HepG2 (cell line): ENCODE data around the gene STAMBPL1. TPM values are rescaled to one million over a fixed set of nuclear protein-coding genes. Genes with fewer than 3 reads are reported as not detected.

Experiments
- ELK4 ChIP-seq: sonication (generic); formaldehyde crosslinking; IDR thresholded peaks from 2 replicates; pipeline ENCODE4 v1.9.0; 2021; ENCODE audit warnings: missing genetic modification reagents, borderline replicate concordance
- FOSL2 ChIP-seq: sonication (generic); formaldehyde crosslinking; IDR thresholded peaks from 2 replicates; pipeline ENCODE4 v1.4.0; 2020; ENCODE audit warnings: missing genetic modification reagents
- HMGXB3 ChIP-seq: sonication (generic); formaldehyde crosslinking; IDR thresholded peaks from 2 replicates; pipeline ENCODE4 v1.4.0; 2020; ENCODE audit warnings: missing genetic modification reagents, borderline replicate concordance
- ZNF543 ChIP-seq: sonication (generic); formaldehyde crosslinking; IDR thresholded peaks from 2 replicates; pipeline ENCODE4 v1.4.0; 2020; ENCODE audit warnings: mild to moderate bottlenecking, missing genetic modification reagents
- ZNF780A ChIP-seq: sonication (generic); formaldehyde crosslinking; IDR thresholded peaks from 2 replicates; pipeline ENCODE4 v1.8.0; 2022; ENCODE audit warnings: mild to moderate bottlenecking, missing genetic modification reagents, moderate library complexity
- polyA plus RNA-seq, 8 experiments: library from polyadenylated mRNA; depleted of rRNA in 3 of 8; stranded (reverse) in 7 of 8; unstranded in 1 of 8; fragments of >200 nt; fragmentation: Illumina TruSeq in 4 of 8; extraction: Trizol in 4 of 8; gene quantifications; 2 replicates each; pipeline versions ENCODE4 v1.2.1 to v1.2.3, GENCODE V29; 2011 to 2016; ENCODE audit warnings: low read depth in 4 of 8, missing spikeins in 1 of 8, mixed read lengths in 1 of 8; ENCODE audit not compliant: insufficient read depth in 1 of 8
- total RNA-seq, 5 experiments: library from RNA; depleted of rRNA; stranded (reverse); fragments of >200 nt; fragmentation: Illumina TruSeq; extraction: Trizol; gene quantifications; 2 replicates each; pipeline ENCODE4 v1.2.3, GENCODE V29; 2016; ENCODE audit warnings: low read depth in 1 of 5
- TF ChIP-seq, protein P1 (sequence below): sonication (generic); formaldehyde crosslinking; IDR thresholded peaks from 2 replicates; pipeline ENCODE4 v1.5.1; 2020; ENCODE audit warnings: mild to moderate bottlenecking, missing genetic modification reagents, borderline replicate concordance

STAMBPL1 gene
- total and polyA plus RNA-seq, 2 of the 13 experiments (the other 11 are each of a cell fraction or from before 2014, with no cell fraction given): 1.4 to 1.5 TPM

- TF ChIP-seq, protein P1, sequence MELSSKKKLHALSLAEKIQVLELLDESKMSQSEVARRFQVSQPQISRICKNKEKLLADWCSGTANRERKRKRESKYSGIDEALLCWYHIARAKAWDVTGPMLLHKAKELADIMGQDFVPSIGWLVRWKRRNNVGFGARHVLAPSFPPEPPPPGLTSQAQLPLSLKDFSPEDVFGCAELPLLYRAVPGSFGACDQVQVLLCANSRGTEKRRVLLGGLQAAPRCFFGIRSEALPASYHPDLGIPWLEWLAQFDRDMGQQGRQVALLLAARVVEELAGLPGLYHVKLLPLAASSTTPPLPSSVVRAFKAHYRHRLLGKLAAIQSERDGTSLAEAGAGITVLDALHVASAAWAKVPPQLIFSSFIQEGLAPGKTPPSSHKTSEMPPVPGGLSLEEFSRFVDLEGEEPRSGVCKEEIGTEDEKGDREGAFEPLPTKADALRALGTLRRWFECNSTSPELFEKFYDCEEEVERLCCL (CRISPR knock-in tag): no peak
- TF ChIP-seq FOSL2 (CRISPR knock-in tag) (no peak), ZNF543 (CRISPR knock-in tag) (no peak), HMGXB3 (CRISPR knock-in tag) (no peak), ELK4 (CRISPR knock-in tag) (no peak), ZNF780A (CRISPR knock-in tag) (no peak)
These were observed 27.7 kb upstream of the STAMBPL1 start (continued) for GRCh38 chr10:88852327-88852726.
